GM12878 (cell line): ENCODE measurements around the gene SOWAHC. TPM values are rescaled to one million over a fixed set of nuclear protein-coding genes. Genes with fewer than 3 reads are reported as not detected.

ENCODE experiments used
- ATAC-seq: fragments of 200-7000 bp; cut with Tn5 transposase; 3 replicates; pipeline ENCODE4 v1.9.1; 2020; ENCODE audit warnings: mild to moderate bottlenecking, moderate library complexity
- BruUV-seq: library from RNA; stranded (reverse); fragments of 400-500 nt; replicated peaks from 2 replicates; lab custom pipeline; 2021; lab: Mats Ljungman, UMichigan
- CTCF ChIA-PET: fragments of 300-600 bp; sonication (Branson Sonifier 250); formaldehyde crosslinking; extraction: SDS; loops from one replicate; lab custom pipeline; 2021; ENCODE audit warnings: inconsistent platforms; lab: Yijun Ruan, JAX
- POLR2A ChIA-PET: fragments of 350-600 bp; formaldehyde crosslinking; extraction: SDS; loops from one replicate; lab custom pipeline; 2021; ENCODE audit warnings: inconsistent platforms; lab: Charles Lee
- RAD21 ChIA-PET: fragments of 300-600 bp; sonication (Branson Sonifier 250); formaldehyde crosslinking; loops from one replicate; lab custom pipeline; 2023; ENCODE audit warnings: antibody characterized with exemption; ENCODE audit not compliant: unreplicated experiment; lab: Charles Lee
- SMC1A ChIA-PET: fragments of 300-600 bp; sonication (Branson Sonifier 250); formaldehyde crosslinking; loops from one replicate; lab custom pipeline; 2023; ENCODE audit not compliant: unreplicated experiment, uncharacterized antibody; lab: Charles Lee
- DNase-seq: peaks from one replicate; pipeline ENCODE4 v3.0.0-alpha.2; 2011; ENCODE audit warnings: low read depth, low spot score
- FAIRE-seq: peaks from 3 replicates; lab custom pipeline; 2011; peaks lifted over from hg19 to GRCh38; lab: Jason Lieb, UNC
- H2AFZ ChIP-seq: 2 replicates; pipeline ENCODE4 v1.6.0; 2011; ENCODE audit warnings: low read depth, low read length, control low read depth; ENCODE audit not compliant: control insufficient read depth
- H3K27ac ChIP-seq: 2 replicates; pipeline ENCODE4 v1.5.1; 2011; ENCODE audit warnings: control low read depth; ENCODE audit not compliant: control insufficient read depth, insufficient read depth
- H3K27me3 ChIP-seq, 2 experiments: replicated peaks in 1 of 2; 2 replicates each; pipeline versions ENCODE4 v1.6.0 to v1.6.1; 2011; ENCODE audit warnings: low read length in 1 of 2; ENCODE audit not compliant: control insufficient read depth in 2 of 2, insufficient read depth in 2 of 2
- H3K36me3 ChIP-seq, 2 experiments: 2 replicates each; pipeline ENCODE4 v1.5.1; 2011; ENCODE audit warnings: low read length in 1 of 2; ENCODE audit not compliant: control insufficient read depth in 2 of 2, insufficient read depth in 2 of 2
- H3K4me1 ChIP-seq: 2 replicates; pipeline ENCODE4 v1.6.1; 2011; ENCODE audit warnings: mild to moderate bottlenecking, low read length, moderate library complexity, mixed read lengths; ENCODE audit not compliant: control insufficient read depth, insufficient read depth
- H3K4me2 ChIP-seq: 2 replicates; pipeline ENCODE4 v1.6.0; 2011; ENCODE audit warnings: control low read depth; ENCODE audit not compliant: control insufficient read depth, insufficient read depth
- H3K4me3 ChIP-seq: fragments of 200-600 bp; sonication (generic); 2 replicates; pipeline ENCODE4 v1.5.1; 2016
- H3K79me2 ChIP-seq: 2 replicates; pipeline ENCODE4 v1.6.0; 2011; ENCODE audit warnings: low read length; ENCODE audit not compliant: control insufficient read depth, insufficient read depth
- H3K9ac ChIP-seq: 2 replicates; pipeline ENCODE4 v1.8.0; 2011; ENCODE audit warnings: low read length, control low read depth, mixed read lengths; ENCODE audit not compliant: control insufficient read depth, insufficient read depth
- H3K9me3 ChIP-seq: replicated peaks from 3 replicates; pipeline ENCODE4 v1.5.1; 2011; ENCODE audit warnings: mild to moderate bottlenecking, low read length; ENCODE audit not compliant: control insufficient read depth, insufficient read depth
- H4K20me1 ChIP-seq: 2 replicates; pipeline ENCODE4 v1.6.0; 2011; ENCODE audit not compliant: control insufficient read depth, insufficient read depth
- ATF7 ChIP-seq: fragments of 450-650 bp; IDR thresholded peaks from 2 replicates; pipeline ENCODE4 v1.6.1; 2016; ENCODE audit warnings: low read depth, mild to moderate bottlenecking
- CEBPB ChIP-seq, 2 experiments: fragments of 150-350 bp in 1 of 2; IDR thresholded peaks; 2 replicates each; pipeline ENCODE4 v1.6.1; 2012 to 2014; ENCODE audit warnings: low read depth in 2 of 2, low read length in 2 of 2, borderline replicate concordance in 1 of 2, inconsistent platforms in 1 of 2
- CHD2 ChIP-seq: IDR thresholded peaks from 2 replicates; pipeline ENCODE4 v1.6.1; 2011; ENCODE audit warnings: low read depth, low read length, improper control_type of control experiment, borderline replicate concordance
- PML ChIP-seq: IDR thresholded peaks from 2 replicates; pipeline ENCODE4 v1.6.1; 2012; ENCODE audit warnings: low read length, inconsistent platforms
- RAD21 ChIP-seq: IDR thresholded peaks from 2 replicates; pipeline ENCODE4 v1.6.1; 2011; ENCODE audit warnings: mild to moderate bottlenecking, low read depth, low read length, moderate library complexity; ENCODE audit not compliant: insufficient read depth
- RCOR1 ChIP-seq: conservative IDR thresholded peaks from 2 replicates; pipeline ENCODE4 v1.6.1; 2012; ENCODE audit warnings: low read depth, low read length, improper control_type of control experiment
- RELA ChIP-seq: fragments of 450-650 bp; IDR thresholded peaks from 2 replicates; pipeline ENCODE4 v1.8.0; 2014; ENCODE audit warnings: borderline replicate concordance; ENCODE audit not compliant: partially characterized antibody
- RUNX3 ChIP-seq: IDR thresholded peaks from 2 replicates; pipeline ENCODE4 v1.6.1; 2012; ENCODE audit warnings: low read length, inconsistent platforms
- SIN3A ChIP-seq: IDR thresholded peaks from 2 replicates; pipeline ENCODE4 v1.6.1; 2012; ENCODE audit warnings: low read depth, low read length, improper control_type of control experiment
- SREBF1 ChIP-seq: IDR thresholded peaks from 2 replicates; pipeline ENCODE4 v1.6.1; 2012; ENCODE audit warnings: mild to moderate bottlenecking, low read length
- USF1 ChIP-seq: IDR thresholded peaks from 2 replicates; pipeline ENCODE4 v1.6.1; 2011; ENCODE audit warnings: borderline replicate concordance, low read depth, mild to moderate bottlenecking, moderate library complexity, mixed read lengths, low read length; ENCODE audit not compliant: insufficient read depth; ENCODE audit errors: extremely low read length
- YY1 ChIP-seq: IDR thresholded peaks from 2 replicates; pipeline ENCODE4 v1.6.1; 2011; ENCODE audit warnings: low read depth, mild to moderate bottlenecking, low read length
- ZBTB4 ChIP-seq: fragments of 450-650 bp; formaldehyde crosslinking; IDR thresholded peaks from 2 replicates; pipeline ENCODE4 v1.4.0; 2022; ENCODE audit warnings: mild to moderate bottlenecking, moderate library complexity
- whole genome bisulfite sequencing: methylation state at CpG from one replicate; pipeline ENCODE4 v1.1.6; 2016; ENCODE audit warnings: low lambda C conversion rate; ENCODE audit not compliant: insufficient replicate concordance, insufficient coverage; ENCODE audit errors: missing lambda C conversion rate; 5-methylcytosine and 5-hydroxymethylcytosine counted together
- in situ Hi-C: fragments of 300-500 bp; cut with MboI; formaldehyde crosslinking; loops from 9 replicates; pipeline ENCODE4 v1.14.3; 2018; ENCODE audit warnings: mixed read lengths
- intact Hi-C: fragments of 100-400 bp; cut with micrococcal nuclease; formaldehyde crosslinking; loops from one replicate; pipeline ENCODE4 v1.14.2; 2022; ENCODE audit not compliant: unreplicated experiment
- polyA plus RNA-seq, 11 experiments: library from polyadenylated mRNA; depleted of rRNA in 4 of 11; unstranded in 6 of 11; stranded (reverse) in 5 of 11; fragments of >200 nt; fragmentation: Nextera tagmentation in 4 of 11; fragmentation: Illumina TruSeq in 1 of 11; extraction: Ambion mirVana in 4 of 11; extraction: Trizol in 1 of 11; gene quantifications; 1 replicate in 1 of 11; 2 replicates in 10 of 11; pipeline versions ENCODE4 v1.2.1 to v1.2.3, GENCODE V29; 2011 to 2016; ENCODE audit warnings: inconsistent platforms in 2 of 11, missing spikeins in 2 of 11, low read depth in 1 of 11
- total RNA-seq, 4 experiments: library from RNA; depleted of rRNA in 3 of 4; stranded (reverse); fragments of >200 nt in 3 of 4; fragmentation: Illumina TruSeq in 1 of 4; extraction: Trizol in 1 of 4; gene quantifications; 2 replicates each; pipeline versions ENCODE4 v1.2.1 to v1.2.3, GENCODE V29; 2013 to 2021
- TF ChIP-seq, protein P1 (sequence below): fragments of 450-650 bp; IDR thresholded peaks from 2 replicates; pipeline ENCODE4 v1.6.1; 2016; ENCODE audit warnings: mild to moderate bottlenecking
- TF ChIP-seq, protein P2 (sequence below), 3 experiments: IDR thresholded peaks in 2 of 3; conservative IDR thresholded peaks in 1 of 3; 2 replicates each; pipeline ENCODE4 v1.5.1; 2011; ENCODE audit warnings: low read depth in 3 of 3, low read length in 3 of 3, mild to moderate bottlenecking in 3 of 3, control low read depth in 2 of 3, moderate library complexity in 2 of 3, inconsistent platforms in 1 of 3, mixed read lengths in 1 of 3; ENCODE audit not compliant: control insufficient read depth in 2 of 3, insufficient read depth in 1 of 3; ENCODE audit errors: extremely low read depth in 1 of 3

Gene SOWAHC
- total and polyA plus RNA-seq, 10 of the 15 experiments (the other 5 are each of a cell fraction or from before 2014, with no cell fraction given): 0.48 to 2.6 (median 1.8) TPM

DNA sequence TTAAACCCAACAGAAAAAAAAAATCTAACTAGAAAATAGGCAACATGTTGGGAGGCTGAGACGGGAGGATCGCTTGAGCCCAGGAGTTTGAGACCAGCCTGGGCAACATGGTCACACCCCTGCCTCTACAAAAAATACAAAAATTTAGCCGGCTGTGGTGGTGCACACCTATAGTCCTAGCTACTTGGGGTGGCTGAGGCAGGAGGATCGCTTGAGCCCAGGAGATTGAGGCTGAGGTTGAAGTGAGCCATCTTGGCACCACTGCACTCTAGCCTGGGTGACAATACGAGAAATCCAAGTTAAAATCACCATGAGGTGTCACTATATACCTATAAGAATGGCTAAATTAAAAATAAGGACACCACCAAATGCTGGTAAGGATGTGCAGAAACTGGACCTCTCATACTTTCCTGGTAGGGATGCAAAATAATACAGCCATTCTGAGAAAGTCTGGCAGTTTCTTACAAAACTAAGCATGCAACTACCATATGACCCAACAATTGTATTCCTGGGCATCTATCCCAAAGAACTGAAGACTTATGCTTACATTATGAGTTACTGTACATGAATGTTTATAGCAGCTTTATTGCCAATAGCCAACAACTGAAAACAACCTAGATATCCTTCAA is 2.6 kb upstream of the SOWAHC start:
- DNase-seq (no peak), FAIRE-seq (no peak), ATAC-seq (peak; percentile 7)
- BruUV-seq: no TSS peak
- H4K20me1 ChIP-seq: no peaks in the 10 kb centered on the region
- ChIA-PET RAD21 (interaction anchor here (0.6 to 11.1 kb wide), 10 partner anchors 10 to 123 kb away, joined by 3 to 110 read pairs (median 4); no protein-coding TSS in a partner anchor), SMC1A (interaction anchor here (1.0 to 8.8 kb wide), 6 partner anchors 14 to 123 kb away, joined by 3 to 110 read pairs (median 4); no protein-coding TSS in a partner anchor), POLR2A (no interaction called here), CTCF (interaction anchor here (0.6 to 10.3 kb wide), 8 partner anchors 10 to 124 kb away, joined by 3 to 139 read pairs (median 12); no protein-coding TSS in a partner anchor)
- peak overlapping the region; percentile 62 for H3K4me3 ChIP-seq
- no peaks in the 10 kb centered on the region for H3K27me3 ChIP-seq
- no peaks in the 10 kb centered on the region for H3K4me1 ChIP-seq
- in situ Hi-C loops: no loop called here
- H3K9me3 ChIP-seq: peaks cover 3% of the 10 kb centered on the region; the same call in 1 of the 3 replicates
- H3K36me3 ChIP-seq: no peaks in the 10 kb centered on the region
- no peak overlapping the region for H3K9ac ChIP-seq
- no peak overlapping the region for H2AFZ ChIP-seq
- intact Hi-C loops: loop anchor here (1.0 to 5.0 kb wide), 3 partner anchors 51 to 123 kb away; no protein-coding TSS in a partner anchor
- H3K27ac ChIP-seq: no peak overlapping the region
- WGBS: 56% methylated on average over 5 of the region's 5 CpGs
- no peak overlapping the region for H3K4me2 ChIP-seq
- H3K79me2 ChIP-seq: peaks cover 59% of the 10 kb centered on the region
- TF ChIP-seq CHD2 (no peak), ZBTB4 (CRISPR knock-in tag) (no peak), USF1 (no peak), SIN3A (no peak), RAD21 (peak; percentile 52; the same call in 1 of the 2 replicates), ATF7 (no peak), CEBPB (IDR thresholded peaks at IDR 0.05; ENCODE audit: borderline replicate concordance in 1 of 2, low read depth in 2 of 2, low read length in 2 of 2) (no peak), RELA (no peak), RUNX3 (no peak; the same call in 1 of the 2 replicates), RCOR1 (no peak), PML (no peak), YY1 (0 out of 2 replicates have a peak, but pooled peaks have one; percentile 27), SREBF1 (no peak)
- TF ChIP-seq, protein P1, sequence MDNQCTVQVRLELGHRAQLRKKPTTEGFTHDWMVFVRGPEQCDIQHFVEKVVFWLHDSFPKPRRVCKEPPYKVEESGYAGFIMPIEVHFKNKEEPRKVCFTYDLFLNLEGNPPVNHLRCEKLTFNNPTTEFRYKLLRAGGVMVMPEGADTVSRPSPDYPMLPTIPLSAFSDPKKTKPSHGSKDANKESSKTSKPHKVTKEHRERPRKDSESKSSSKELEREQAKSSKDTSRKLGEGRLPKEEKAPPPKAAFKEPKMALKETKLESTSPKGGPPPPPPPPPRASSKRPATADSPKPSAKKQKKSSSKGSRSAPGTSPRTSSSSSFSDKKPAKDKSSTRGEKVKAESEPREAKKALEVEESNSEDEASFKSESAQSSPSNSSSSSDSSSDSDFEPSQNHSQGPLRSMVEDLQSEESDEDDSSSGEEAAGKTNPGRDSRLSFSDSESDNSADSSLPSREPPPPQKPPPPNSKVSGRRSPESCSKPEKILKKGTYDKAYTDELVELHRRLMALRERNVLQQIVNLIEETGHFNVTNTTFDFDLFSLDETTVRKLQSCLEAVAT: peak; percentile 41
- TF ChIP-seq, protein P2, sequence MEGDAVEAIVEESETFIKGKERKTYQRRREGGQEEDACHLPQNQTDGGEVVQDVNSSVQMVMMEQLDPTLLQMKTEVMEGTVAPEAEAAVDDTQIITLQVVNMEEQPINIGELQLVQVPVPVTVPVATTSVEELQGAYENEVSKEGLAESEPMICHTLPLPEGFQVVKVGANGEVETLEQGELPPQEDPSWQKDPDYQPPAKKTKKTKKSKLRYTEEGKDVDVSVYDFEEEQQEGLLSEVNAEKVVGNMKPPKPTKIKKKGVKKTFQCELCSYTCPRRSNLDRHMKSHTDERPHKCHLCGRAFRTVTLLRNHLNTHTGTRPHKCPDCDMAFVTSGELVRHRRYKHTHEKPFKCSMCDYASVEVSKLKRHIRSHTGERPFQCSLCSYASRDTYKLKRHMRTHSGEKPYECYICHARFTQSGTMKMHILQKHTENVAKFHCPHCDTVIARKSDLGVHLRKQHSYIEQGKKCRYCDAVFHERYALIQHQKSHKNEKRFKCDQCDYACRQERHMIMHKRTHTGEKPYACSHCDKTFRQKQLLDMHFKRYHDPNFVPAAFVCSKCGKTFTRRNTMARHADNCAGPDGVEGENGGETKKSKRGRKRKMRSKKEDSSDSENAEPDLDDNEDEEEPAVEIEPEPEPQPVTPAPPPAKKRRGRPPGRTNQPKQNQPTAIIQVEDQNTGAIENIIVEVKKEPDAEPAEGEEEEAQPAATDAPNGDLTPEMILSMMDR (IDR thresholded peaks at IDR 0.05 in 2 of 3, conservative IDR thresholded peaks at IDR 0.05 in 1 of 3; ENCODE audit: control insufficient read depth in 2 of 3, extremely low read depth in 1 of 3, insufficient read depth in 1 of 3, low read depth in 3 of 3, low read length in 3 of 3): peak in 1 of 3 experiments; percentile 42; a peak in 2 of 6 replicates
